Stimulated activated CD8-positive, alpha-beta memory T cell treated with anti-CD3 and anti-CD28 coated beads, Interleukin-2, amount 100 ng/mL, for 48 hours (primary cell): ENCODE results near the gene DONSON.
"Not testable (repeated sequence)": the region's sequence is repeated elsewhere in the genome, so short reads cannot be mapped to it uniquely, and the experiment has no call there.

Experiments used
- DNase-seq, 2 donors: peaks; one replicate each; pipeline ENCODE4 v3.0.0-alpha.2; 2020; ENCODE audit warnings: low read depth in 2 of 2

DONSON gene

GRCh38 chr21:33588485-33589335 is at the start of gene DONSON:
DONSON (minus strand) TSS chr21:33588684; CDS start chr21:33588641, 43 bp downstream.
- DNase-seq, result peak; percentile 80 to 92

- no peak for DNase-seq
Measured at GRCh38 chr21:33634254-33634653, 45.8 kb upstream of the DONSON start.

- not testable (repeated sequence) for DNase-seq
Measured at GRCh38 chr21:33626151-33626550, 37.7 kb upstream of the DONSON start.

- no peak for DNase-seq
Measured at GRCh38 chr21:33622253-33622652, 33.8 kb upstream of the DONSON start.

GRCh38 chr21:33619726-33620125 is 31.2 kb upstream of the DONSON start:
- DNase-seq, result no peak

GRCh38 chr21:33618407-33618806 is 29.9 kb upstream of the DONSON start:
- DNase-seq, result no peak

GRCh38 chr21:33617565-33617964 is 29.1 kb upstream of the DONSON start:
- not testable (repeated sequence) for DNase-seq

- DNase-seq, result no peak
Measured at GRCh38 chr21:33611006-33611744, 22.7 kb upstream of the DONSON start.

GRCh38 chr21:33608559-33608958 is 20.1 kb upstream of the DONSON start:
- DNase-seq, result no peak

- DNase-seq, result no peak
Measured at GRCh38 chr21:33598051-33598450, 9.6 kb upstream of the DONSON start.

GRCh38 chr21:33587792-33588484 is 546 bp downstream of the DONSON start:
- DNase-seq, result peak; percentile 5 to 13

GRCh38 chr21:33586927-33587326 is 1.6 kb downstream of the DONSON start:
- DNase-seq, result no peak

GRCh38 chr21:33584455-33584854 is 4.0 kb downstream of the DONSON start:
- no peak for DNase-seq

GRCh38 chr21:33578959-33579542 is 9.4 kb downstream of the DONSON start:
- no peak for DNase-seq

GRCh38 chr21:33578214-33578613 is 10.3 kb downstream of the DONSON start:
- no peak for DNase-seq

- DNase-seq, result not testable (repeated sequence)
Measured at GRCh38 chr21:33576741-33577141, 11.7 kb downstream of the DONSON start.

- no peak for DNase-seq
Measured at GRCh38 chr21:33572350-33572749, 16.1 kb downstream of the DONSON start.

- no peak for DNase-seq
Measured at GRCh38 chr21:33569991-33570390, 18.5 kb downstream of the DONSON start.

- DNase-seq, result no peak
Measured at GRCh38 chr21:33568448-33568847, 20.0 kb downstream of the DONSON start.

GRCh38 chr21:33567914-33568313 is 20.6 kb downstream of the DONSON start:
- no peak for DNase-seq

GRCh38 chr21:33566514-33566913 is 22.0 kb downstream of the DONSON start:
- no peak for DNase-seq

- no peak for DNase-seq
Measured at GRCh38 chr21:33562389-33562788, 26.1 kb downstream of the DONSON start.
